Mucosa of descending colon (tissue), 3 donors: Measurements from ENCODE around the gene VEPH1. TPM values are rescaled to one million over a fixed set of nuclear protein-coding genes. Genes with fewer than 3 reads are reported as not detected.
A peak's percentile ranks its signal among the peaks of the same experiment; 100 is the strongest.

Source experiments
- ATAC-seq: fragments of 200-7000 bp; cut with Tn5 transposase; one replicate; pipeline ENCODE4 v1.9.1; 2020; ENCODE audit warnings: mild to moderate bottlenecking, moderate library complexity
- DNase-seq, 3 donors: peaks; one replicate each; pipeline ENCODE4 v3.0.0-alpha.2; 2020
- H3K36me3 ChIP-seq: fragments of 200-600 bp; one replicate; pipeline ENCODE4 v1.8.0; 2021; ENCODE audit warnings: low read depth, mild to moderate bottlenecking
- H3K4me1 ChIP-seq: fragments of 200-600 bp; one replicate; pipeline ENCODE4 v1.8.0; 2021; ENCODE audit warnings: low read depth, mild to moderate bottlenecking
- H3K4me3 ChIP-seq: fragments of 200-600 bp; one replicate; pipeline ENCODE4 v1.8.0; 2021; ENCODE audit warnings: mild to moderate bottlenecking
- H3K9me3 ChIP-seq: fragments of 200-600 bp; one replicate; pipeline ENCODE4 v1.8.0; 2021; ENCODE audit warnings: mild to moderate bottlenecking
- CTCF ChIP-seq: fragments of 200-600 bp; IDR thresholded peaks from one replicate; pipeline ENCODE4 v1.8.0; 2022; ENCODE audit warnings: antibody characterized with exemption, mild to moderate bottlenecking
- intact Hi-C, 2 donors: fragments of 100-400 bp; cut with DNase I in 1 of 2; cut with micrococcal nuclease in 1 of 2; formaldehyde crosslinking; loops; one replicate each; pipeline versions ENCODE4 v1.11.0 to v1.11.1; 2022; cut with DNase I, micrococcal nuclease
- total RNA-seq, 3 donors: library from RNA; stranded (reverse); fragmentation: NEBNext Ultra II Directional in 2 of 3; extraction: Animal tissue kit (Norgen Biotek cat#: 25700) in 2 of 3; gene quantifications; one replicate each; pipeline versions ENCODE4 v1.2.1 to v1.2.4, GENCODE V29; 2021 to 2023
- donor health status: DM: no; HTN: no; CAD: no; lungs with moderate emphysema.
- donor health status: DM: no; HTN: no; CAD: no.
- donor health status: DM: no; HTN: yes; CAD: no.

Gene VEPH1
- total RNA-seq, 3 donors from 2014 or later, result 1.5 to 6.3 (median 4.8) TPM

- no peak for TF ChIP-seq CTCF
- H3K9me3 ChIP-seq, result no peaks in the 10 kb centered on the region
- no peak for DNase-seq
- ATAC-seq, result no peak
- intact Hi-C loops, result no loop called here
- no peaks in the 10 kb centered on the region for H3K4me1 ChIP-seq
- no peak overlapping the region for H3K4me3 ChIP-seq
- H3K36me3 ChIP-seq, result no peaks in the 10 kb centered on the region
Measured at GRCh38 chr3:157279237-157279636, 224.0 kb downstream of the VEPH1 start.

GRCh38 chr3:157276801-157277200, 226.4 kb downstream of the VEPH1 start:
- no peaks in the 10 kb centered on the region for H3K4me1 ChIP-seq
- no peak for DNase-seq
- no peak for TF ChIP-seq CTCF
- no peaks in the 10 kb centered on the region for H3K9me3 ChIP-seq
- no peaks in the 10 kb centered on the region for H3K36me3 ChIP-seq
- ATAC-seq, result no peak
- no peak overlapping the region for H3K4me3 ChIP-seq
- intact Hi-C loops, result no loop called here

DNA sequence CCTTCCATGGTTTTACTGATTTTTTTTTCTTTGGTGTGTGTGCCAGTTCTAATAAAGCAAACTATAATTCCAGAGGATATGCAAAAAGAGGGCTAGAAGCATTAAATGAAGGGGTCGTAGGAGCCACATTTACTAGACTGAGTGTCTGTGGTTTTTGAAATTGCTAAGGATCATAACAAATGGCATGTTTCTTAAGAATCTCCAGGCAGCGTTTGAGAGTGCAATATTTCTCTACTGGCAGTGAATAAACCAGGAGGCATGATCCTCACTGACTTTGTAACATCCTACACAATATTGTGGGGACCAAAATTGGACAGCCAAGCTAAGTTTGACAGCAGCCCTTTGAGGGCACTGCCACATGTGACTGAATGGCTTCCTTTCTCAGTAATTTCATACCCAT, 227.4 kb downstream of the VEPH1 start:
- H3K9me3 ChIP-seq, result no peaks in the 10 kb centered on the region
- no peaks in the 10 kb centered on the region for H3K36me3 ChIP-seq
- H3K4me3 ChIP-seq, result no peak overlapping the region
- TF ChIP-seq CTCF, result no peak
- no peak for ATAC-seq
- intact Hi-C loops, result no loop called here
- no peak for DNase-seq
- no peaks in the 10 kb centered on the region for H3K4me1 ChIP-seq

DNA sequence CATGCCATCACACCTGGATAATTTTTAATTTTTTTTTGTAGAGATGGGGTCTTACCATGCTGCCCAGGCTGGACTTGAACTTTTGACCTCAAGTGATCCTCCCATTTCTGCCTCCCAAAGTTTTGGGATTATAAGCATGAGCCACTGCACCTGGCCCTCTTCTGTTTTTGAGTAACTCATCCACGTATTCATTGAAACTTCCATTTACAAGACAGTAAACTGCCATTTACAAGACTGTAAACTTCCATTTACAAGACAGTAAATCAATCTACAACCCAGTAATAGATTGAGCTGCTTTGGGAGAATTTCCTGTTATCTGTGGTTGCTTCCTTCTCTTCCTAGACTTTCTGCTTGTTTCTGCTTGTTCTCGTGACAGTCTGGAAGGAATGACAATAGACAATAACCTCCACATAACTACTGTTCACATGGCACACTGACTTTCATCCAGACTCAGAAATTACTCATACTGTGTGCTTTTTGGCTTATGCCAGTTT, 228.5 kb downstream of the VEPH1 start:
- H3K9me3 ChIP-seq, result no peaks in the 10 kb centered on the region
- intact Hi-C loops, result no loop called here
- TF ChIP-seq CTCF, result no peak
- no peak for DNase-seq
- H3K36me3 ChIP-seq, result no peaks in the 10 kb centered on the region
- H3K4me3 ChIP-seq, result no peak overlapping the region
- H3K4me1 ChIP-seq, result no peaks in the 10 kb centered on the region
- peak; percentile 11 for ATAC-seq

- no peak for TF ChIP-seq CTCF
- Histone ChIP-seq H3K4me1 (no peaks in the 10 kb centered on the region), H3K4me3 (no peak overlapping the region), H3K36me3 (no peaks in the 10 kb centered on the region), H3K9me3 (no peaks in the 10 kb centered on the region)
- ATAC-seq, result no peak
- no peak for DNase-seq
- intact Hi-C loops, result no loop called here
Measured at GRCh38 chr3:157271283-157271882, 231.8 kb downstream of the VEPH1 start.

DNA sequence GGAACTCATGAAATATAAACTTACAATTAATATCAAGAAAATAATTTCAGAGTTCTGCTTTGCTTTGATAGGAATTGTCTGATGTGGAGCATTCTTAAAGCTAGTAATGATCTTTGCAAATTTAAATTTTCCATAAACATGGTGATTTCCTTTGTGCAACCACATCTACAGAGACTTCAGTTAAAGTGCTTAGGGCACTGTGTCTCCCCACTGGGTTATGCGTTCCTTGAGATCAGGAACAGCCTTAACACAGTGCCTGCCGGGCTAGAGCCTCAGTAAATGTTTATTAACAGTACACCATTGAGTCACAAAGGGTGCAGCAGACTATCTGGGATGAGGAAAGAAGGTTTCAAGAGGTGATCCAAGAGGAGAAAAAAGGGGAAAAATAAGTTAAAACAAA, 235.2 kb downstream of the VEPH1 start:
- intact Hi-C loops, result no loop called here
- TF ChIP-seq CTCF, result no peak
- H3K36me3 ChIP-seq, result no peaks in the 10 kb centered on the region

More for the DNA sequence above, 235.2 kb downstream of the VEPH1 start:
- ATAC-seq (no peak), DNase-seq (no peak)
- H3K4me1 ChIP-seq, result no peaks in the 10 kb centered on the region
- no peak overlapping the region for H3K4me3 ChIP-seq
- H3K9me3 ChIP-seq, result no peaks in the 10 kb centered on the region
